Caco-2 (cell line): ENCODE data around the gene SF3B3. TPM values are rescaled to one million over a fixed set of nuclear protein-coding genes. Genes with fewer than 3 reads are reported as not detected.

Experiments
- BruUV-seq: library from RNA; stranded (reverse); fragments of 400-500 nt; replicated peaks from 2 replicates; lab custom pipeline; 2021; lab: Mats Ljungman, UMichigan
- CTCF ChIA-PET: fragments of 300-600 bp; sonication (Branson Sonifier 250); formaldehyde crosslinking; loops from one replicate; lab custom pipeline; 2022; ENCODE audit warnings: antibody characterized with exemption; lab: Charles Lee
- POLR2A ChIA-PET: fragments of 300-600 bp; sonication (Branson Sonifier 250); formaldehyde crosslinking; loops from one replicate; lab custom pipeline; 2022; ENCODE audit warnings: antibody characterized with exemption; lab: Charles Lee
- DNase-seq, 2 experiments: peaks; one replicate each; pipeline versions ENCODE4 v3.0.0 to v3.0.0-alpha.2; 2020 to 2022
- H3K27me3 ChIP-seq: replicated peaks from 2 replicates; pipeline ENCODE4 v1.6.0; 2011; ENCODE audit warnings: low read length; ENCODE audit not compliant: control insufficient read depth, insufficient read depth
- H3K36me3 ChIP-seq: 2 replicates; pipeline ENCODE4 v1.5.1; 2011; ENCODE audit warnings: low read length; ENCODE audit not compliant: control insufficient read depth, insufficient read depth
- H3K4me1 ChIP-seq: fragments of 250-450 bp; sonication (Bioruptor Pico); 2 replicates; pipeline ENCODE4 v1.5.1; 2020; ENCODE audit warnings: mild to moderate bottlenecking
- H3K4me3 ChIP-seq: 2 replicates; pipeline ENCODE4 v1.5.1; 2011; ENCODE audit warnings: low read depth, mild to moderate bottlenecking, control low read depth, low read length
- H3K9me3 ChIP-seq: fragments of 250-450 bp; sonication (Bioruptor Pico); 2 replicates; pipeline ENCODE4 v1.5.1; 2020; ENCODE audit warnings: mild to moderate bottlenecking, moderate library complexity
- H3K27ac Mint-ChIP-seq: one replicate; pipeline ENCODE4 v1.8.0; 2022; ENCODE audit warnings: mixed read lengths; ENCODE audit not compliant: unreplicated experiment
- H3K27me3 Mint-ChIP-seq: one replicate; pipeline ENCODE4 v1.8.0; 2022; ENCODE audit warnings: mixed read lengths; ENCODE audit not compliant: insufficient read depth, unreplicated experiment
- H3K36me3 Mint-ChIP-seq: one replicate; pipeline ENCODE4 v1.8.0; 2022; ENCODE audit warnings: mild to moderate bottlenecking, mixed read lengths; ENCODE audit not compliant: insufficient read depth, unreplicated experiment
- H3K4me1 Mint-ChIP-seq: one replicate; pipeline ENCODE4 v1.8.0; 2022; ENCODE audit warnings: low read depth, mixed read lengths; ENCODE audit not compliant: unreplicated experiment
- H3K4me3 Mint-ChIP-seq: one replicate; pipeline ENCODE4 v1.8.0; 2022; ENCODE audit warnings: mild to moderate bottlenecking, moderate library complexity, mixed read lengths; ENCODE audit not compliant: unreplicated experiment
- H3K9me3 Mint-ChIP-seq: one replicate; pipeline ENCODE4 v1.8.0; 2022; ENCODE audit warnings: mixed read lengths; ENCODE audit not compliant: unreplicated experiment
- intact Hi-C: fragments of 100-400 bp; cut with micrococcal nuclease; formaldehyde crosslinking; loops from one replicate; pipeline ENCODE4 v1.10.0; 2022; ENCODE audit not compliant: unreplicated experiment
- total RNA-seq: library from RNA; stranded (reverse); gene quantifications from 2 replicates; pipeline ENCODE4 v1.2.3, GENCODE V29; 2022
- TF ChIP-seq, protein P1 (sequence below), 2 experiments: fragments of 200-600 bp in 1 of 2; IDR thresholded peaks; 1 replicate in 1 of 2; 2 replicates in 1 of 2; pipeline versions ENCODE4 v1.5.1 to v1.8.0; 2011 to 2022; ENCODE audit warnings: antibody characterized with exemption in 1 of 2, control low read depth in 1 of 2, inconsistent platforms in 1 of 2, low read depth in 1 of 2, low read length in 1 of 2, mild to moderate bottlenecking in 1 of 2, moderate library complexity in 1 of 2; ENCODE audit not compliant: insufficient read depth in 1 of 2, severe bottlenecking in 1 of 2, unreplicated experiment in 1 of 2

Gene SF3B3
- total RNA-seq, 1 experiment from 2014 or later: 387 TPM

DNA sequence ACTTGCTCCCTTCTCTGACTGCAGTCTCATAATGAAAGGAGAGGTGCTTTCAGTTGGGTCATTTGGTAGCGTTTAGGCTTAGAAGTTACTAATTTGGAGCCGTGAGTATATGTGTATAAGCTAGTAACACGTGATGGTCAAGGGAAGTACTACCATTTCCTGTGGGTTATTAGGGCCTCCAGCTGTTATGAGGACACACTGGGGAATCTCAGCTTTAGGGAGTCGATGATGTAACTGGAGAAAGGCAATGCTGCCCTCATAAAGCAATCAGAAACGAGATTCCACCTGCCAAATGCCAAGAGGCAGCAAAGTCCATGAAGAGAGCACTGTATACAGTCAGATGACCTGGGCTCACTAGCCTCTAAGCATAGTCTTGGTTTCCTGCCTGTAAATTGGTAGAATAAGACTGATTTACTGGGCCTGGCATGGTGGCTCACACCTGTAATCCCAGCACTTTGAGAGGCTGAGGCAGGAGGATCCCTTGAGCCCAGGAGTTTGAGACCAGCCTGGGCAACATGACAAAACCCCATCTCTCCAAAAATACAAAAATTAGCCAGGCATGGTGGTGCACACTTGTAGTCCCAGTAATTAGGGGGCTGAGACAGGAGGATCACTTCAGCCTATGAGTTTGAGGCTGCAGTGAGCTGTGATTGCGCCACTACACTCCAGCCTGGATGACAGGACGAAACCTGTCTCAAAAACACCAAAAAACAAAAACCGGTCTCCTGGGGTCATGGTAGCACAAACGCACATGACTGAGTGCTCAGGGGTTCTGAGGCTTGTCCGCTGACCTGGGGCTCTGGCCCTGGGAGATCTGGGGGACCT lies 53.0 kb downstream of the SF3B3 start:
- intact Hi-C loops: loop anchor here (1.0 to 2.0 kb wide), 2 partner anchors 38 to 77 kb away; no protein-coding TSS in a partner anchor
- Mint-ChIP-seq H3K36me3 (peaks cover 81% of the 10 kb centered on the region), H3K9me3 (no peaks in the 10 kb centered on the region), H3K4me1 (no peaks in the 10 kb centered on the region), H3K27me3 (no peaks in the 10 kb centered on the region), H3K27ac (peak overlapping the region; percentile 31), H3K4me3 (no peak overlapping the region)
- TF ChIP-seq, protein P1, sequence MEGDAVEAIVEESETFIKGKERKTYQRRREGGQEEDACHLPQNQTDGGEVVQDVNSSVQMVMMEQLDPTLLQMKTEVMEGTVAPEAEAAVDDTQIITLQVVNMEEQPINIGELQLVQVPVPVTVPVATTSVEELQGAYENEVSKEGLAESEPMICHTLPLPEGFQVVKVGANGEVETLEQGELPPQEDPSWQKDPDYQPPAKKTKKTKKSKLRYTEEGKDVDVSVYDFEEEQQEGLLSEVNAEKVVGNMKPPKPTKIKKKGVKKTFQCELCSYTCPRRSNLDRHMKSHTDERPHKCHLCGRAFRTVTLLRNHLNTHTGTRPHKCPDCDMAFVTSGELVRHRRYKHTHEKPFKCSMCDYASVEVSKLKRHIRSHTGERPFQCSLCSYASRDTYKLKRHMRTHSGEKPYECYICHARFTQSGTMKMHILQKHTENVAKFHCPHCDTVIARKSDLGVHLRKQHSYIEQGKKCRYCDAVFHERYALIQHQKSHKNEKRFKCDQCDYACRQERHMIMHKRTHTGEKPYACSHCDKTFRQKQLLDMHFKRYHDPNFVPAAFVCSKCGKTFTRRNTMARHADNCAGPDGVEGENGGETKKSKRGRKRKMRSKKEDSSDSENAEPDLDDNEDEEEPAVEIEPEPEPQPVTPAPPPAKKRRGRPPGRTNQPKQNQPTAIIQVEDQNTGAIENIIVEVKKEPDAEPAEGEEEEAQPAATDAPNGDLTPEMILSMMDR (IDR thresholded peaks at IDR 0.05; ENCODE audit: insufficient read depth in 1 of 2, low read depth in 1 of 2, low read length in 1 of 2, severe bottlenecking in 1 of 2, unreplicated experiment in 1 of 2): no peak
- BruUV-seq: no TSS peak
- DNase-seq: peak in 1 of 2 experiments; percentile 51
- POLR2A ChIA-PET: no interaction called here
- H3K4me3 ChIP-seq: no peak overlapping the region
- H3K36me3 ChIP-seq: peaks cover 8% of the 10 kb centered on the region
- CTCF ChIA-PET: interaction anchor here (0.6 kb wide), 1 partner anchor 55 kb away, joined by 3 read pairs; no protein-coding TSS in a partner anchor
- H3K27me3 ChIP-seq: no peaks in the 10 kb centered on the region
- H3K9me3 ChIP-seq: no peaks in the 10 kb centered on the region
- peaks cover 5% of the 10 kb centered on the region; the same call in 1 of the 2 replicates for H3K4me1 ChIP-seq

DNA sequence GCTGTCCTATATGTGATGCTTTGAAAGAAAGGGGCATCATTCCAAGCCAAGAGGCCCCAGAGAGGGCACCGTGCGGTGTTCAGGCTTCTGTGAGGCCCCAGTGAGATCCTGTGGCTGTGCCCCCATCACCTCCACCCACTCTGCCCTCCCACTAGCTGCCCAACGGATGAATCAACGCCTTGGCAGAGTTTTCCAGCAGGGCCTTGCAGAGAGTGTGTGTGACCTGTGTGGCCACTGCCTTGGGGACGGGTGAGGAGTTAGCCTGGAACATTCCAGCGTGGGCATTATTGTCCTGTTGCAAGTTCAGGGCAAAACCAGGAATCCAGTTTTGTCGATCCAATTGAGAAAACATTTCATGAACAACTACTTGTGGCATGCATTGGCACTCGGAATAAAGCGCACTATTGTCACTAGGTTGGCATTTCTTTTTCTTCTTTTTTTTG lies 53.7 kb downstream of the SF3B3 start:
- no TSS peak for BruUV-seq
- Mint-ChIP-seq H3K4me3 (no peak overlapping the region), H3K9me3 (no peaks in the 10 kb centered on the region), H3K27ac (peak overlapping the region; percentile 31), H3K27me3 (no peaks in the 10 kb centered on the region), H3K36me3 (peaks cover 75% of the 10 kb centered on the region), H3K4me1 (no peaks in the 10 kb centered on the region)
- H3K36me3 ChIP-seq: peaks cover 6% of the 10 kb centered on the region
- CTCF ChIA-PET: no interaction called here
- no peak for DNase-seq
- POLR2A ChIA-PET: no interaction called here
- intact Hi-C loops: loop anchor here (2.0 kb wide), 1 partner anchor 38 kb away; no protein-coding TSS in a partner anchor
- peaks cover 5% of the 10 kb centered on the region; the same call in 1 of the 2 replicates for H3K4me1 ChIP-seq
- H3K27me3 ChIP-seq: no peaks in the 10 kb centered on the region
- TF ChIP-seq, protein P1 (IDR thresholded peaks at IDR 0.05; ENCODE audit: insufficient read depth in 1 of 2, low read depth in 1 of 2, low read length in 1 of 2, severe bottlenecking in 1 of 2, unreplicated experiment in 1 of 2): no peak
- H3K9me3 ChIP-seq: no peaks in the 10 kb centered on the region
- no peak overlapping the region for H3K4me3 ChIP-seq

DNA sequence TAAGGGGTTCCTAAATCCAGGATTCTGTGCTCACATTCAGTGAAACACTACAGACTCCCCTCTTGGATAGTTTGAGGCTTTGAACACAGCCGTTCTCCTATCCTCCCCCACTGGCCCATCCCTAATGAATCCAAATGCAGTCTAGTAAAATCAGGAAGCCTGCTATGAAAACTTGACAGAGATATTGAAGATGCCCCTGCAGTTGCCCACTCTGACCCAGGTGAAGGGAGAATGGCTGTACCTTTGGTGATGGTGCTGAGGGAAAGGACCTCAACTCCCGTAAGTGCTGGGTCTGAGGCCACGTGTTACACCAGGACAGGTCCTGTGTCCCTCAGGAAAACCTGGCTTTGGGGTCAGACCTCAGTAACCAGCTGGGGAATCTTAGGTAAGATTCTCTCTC lies 54.4 kb downstream of the SF3B3 start:
- BruUV-seq: no TSS peak
- POLR2A ChIA-PET: no interaction called here
- H3K4me3 ChIP-seq: no peak overlapping the region
- H3K36me3 Mint-ChIP-seq: peaks cover 73% of the 10 kb centered on the region
- CTCF ChIA-PET: no interaction called here
- H3K27me3 Mint-ChIP-seq: no peaks in the 10 kb centered on the region
- H3K27me3 ChIP-seq: no peaks in the 10 kb centered on the region
- no peaks in the 10 kb centered on the region for H3K4me1 Mint-ChIP-seq
- no peaks in the 10 kb centered on the region for H3K9me3 Mint-ChIP-seq
- DNase-seq: no peak
- peaks cover 6% of the 10 kb centered on the region for H3K36me3 ChIP-seq
- intact Hi-C loops: no loop called here
- no peaks in the 10 kb centered on the region for H3K9me3 ChIP-seq
- no peak overlapping the region for H3K4me3 Mint-ChIP-seq
- no peak overlapping the region for H3K27ac Mint-ChIP-seq
- TF ChIP-seq, protein P1 (IDR thresholded peaks at IDR 0.05; ENCODE audit: insufficient read depth in 1 of 2, low read depth in 1 of 2, low read length in 1 of 2, severe bottlenecking in 1 of 2, unreplicated experiment in 1 of 2): no peak
- H3K4me1 ChIP-seq: peaks cover 5% of the 10 kb centered on the region; the same call in 1 of the 2 replicates
